Measurements from ENCODE around the gene MED15.

- TF ChIP-seq, protein P1, sequence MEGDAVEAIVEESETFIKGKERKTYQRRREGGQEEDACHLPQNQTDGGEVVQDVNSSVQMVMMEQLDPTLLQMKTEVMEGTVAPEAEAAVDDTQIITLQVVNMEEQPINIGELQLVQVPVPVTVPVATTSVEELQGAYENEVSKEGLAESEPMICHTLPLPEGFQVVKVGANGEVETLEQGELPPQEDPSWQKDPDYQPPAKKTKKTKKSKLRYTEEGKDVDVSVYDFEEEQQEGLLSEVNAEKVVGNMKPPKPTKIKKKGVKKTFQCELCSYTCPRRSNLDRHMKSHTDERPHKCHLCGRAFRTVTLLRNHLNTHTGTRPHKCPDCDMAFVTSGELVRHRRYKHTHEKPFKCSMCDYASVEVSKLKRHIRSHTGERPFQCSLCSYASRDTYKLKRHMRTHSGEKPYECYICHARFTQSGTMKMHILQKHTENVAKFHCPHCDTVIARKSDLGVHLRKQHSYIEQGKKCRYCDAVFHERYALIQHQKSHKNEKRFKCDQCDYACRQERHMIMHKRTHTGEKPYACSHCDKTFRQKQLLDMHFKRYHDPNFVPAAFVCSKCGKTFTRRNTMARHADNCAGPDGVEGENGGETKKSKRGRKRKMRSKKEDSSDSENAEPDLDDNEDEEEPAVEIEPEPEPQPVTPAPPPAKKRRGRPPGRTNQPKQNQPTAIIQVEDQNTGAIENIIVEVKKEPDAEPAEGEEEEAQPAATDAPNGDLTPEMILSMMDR (IDR thresholded peaks at IDR 0.05), result no peak
- TF ChIP-seq EZH2 (IDR thresholded peaks at IDR 0.05), result no peak
These were observed 32.3 kb upstream of the MED15 start for GRCh38 chr22:20475115-20475436.

Data from neural progenitor cell (in vitro differentiated cells).